PC-3 (cell line): Measurements from ENCODE around the gene TET2. TPM values are rescaled to one million over a fixed set of nuclear protein-coding genes. Genes with fewer than 3 reads are reported as not detected.

Source experiments
- ATAC-seq: fragments of 200-7000 bp; cut with Tn5 transposase; 2 replicates; pipeline ENCODE4 v1.9.1; 2020; ENCODE audit warnings: mild to moderate bottlenecking, moderate library complexity
- BruUV-seq: library from RNA; stranded (reverse); fragments of 400-500 nt; replicated peaks from 2 replicates; lab custom pipeline; 2021; lab: Mats Ljungman, UMichigan
- CTCF ChIA-PET: fragments of 300-600 bp; sonication (Branson Sonifier 250); formaldehyde crosslinking; loops from one replicate; lab custom pipeline; 2022; ENCODE audit warnings: antibody characterized with exemption; lab: Charles Lee
- POLR2A ChIA-PET: fragments of 300-600 bp; sonication (Branson Sonifier 250); formaldehyde crosslinking; loops from one replicate; lab custom pipeline; 2022; ENCODE audit warnings: antibody characterized with exemption; ENCODE audit not compliant: unreplicated experiment; lab: Charles Lee
- DNase-seq: peaks from one replicate; pipeline ENCODE4 v3.0.0-alpha.2; 2015
- H2AFZ ChIP-seq: fragments of 300-600 bp; sonication (generic); 2 replicates; pipeline ENCODE4 v1.6.0; 2016; ENCODE audit warnings: antibody characterized with exemption, low read length
- H3F3A ChIP-seq: fragments of 300-600 bp; sonication (generic); one replicate; pipeline ENCODE4 v1.6.0; 2017; ENCODE audit warnings: antibody characterized with exemption, low read length, control low read depth, mild to moderate bottlenecking; ENCODE audit not compliant: unreplicated experiment
- H3K27ac ChIP-seq: fragments of 300-600 bp; sonication (generic); 2 replicates; pipeline ENCODE4 v1.5.1; 2016; ENCODE audit warnings: mild to moderate bottlenecking, low read length
- H3K27me3 ChIP-seq: fragments of 300-600 bp; sonication (generic); 2 replicates; pipeline ENCODE4 v1.6.1; 2016; ENCODE audit warnings: low read length, mixed read lengths
- H3K36me3 ChIP-seq: fragments of 300-600 bp; sonication (generic); 2 replicates; pipeline ENCODE4 v1.6.1; 2016; ENCODE audit warnings: low read depth, mixed run types, low read length, mixed read lengths
- H3K4me1 ChIP-seq: fragments of 300-600 bp; sonication (generic); 2 replicates; pipeline ENCODE4 v1.5.1; 2016; ENCODE audit warnings: low read length; ENCODE audit not compliant: insufficient read depth
- H3K4me2 ChIP-seq: fragments of 300-600 bp; sonication (generic); 2 replicates; pipeline ENCODE4 v1.6.0; 2016; ENCODE audit warnings: low read length
- H3K4me3 ChIP-seq: fragments of 300-600 bp; sonication (generic); 2 replicates; pipeline ENCODE4 v1.5.1; 2016; ENCODE audit warnings: mild to moderate bottlenecking, low read length, mixed read lengths
- H3K79me2 ChIP-seq: fragments of 300-600 bp; sonication (generic); 2 replicates; pipeline ENCODE4 v1.6.1; 2017; ENCODE audit warnings: low read length, mixed read lengths
- H3K9ac ChIP-seq: fragments of 300-600 bp; sonication (generic); 2 replicates; pipeline ENCODE4 v1.6.0; 2016; ENCODE audit warnings: mild to moderate bottlenecking, low read length
- H3K9me2 ChIP-seq: fragments of 300-600 bp; sonication (generic); replicated peaks from 2 replicates; pipeline ENCODE4 v1.6.1; 2016; ENCODE audit warnings: mixed run types, low read length, mixed read lengths
- H3K9me3 ChIP-seq: fragments of 300-600 bp; sonication (generic); 2 replicates; pipeline ENCODE4 v1.6.1; 2016; ENCODE audit warnings: low read length, mixed read lengths
- H4K20me1 ChIP-seq: fragments of 300-600 bp; sonication (generic); 2 replicates; pipeline ENCODE4 v1.6.1; 2016; ENCODE audit warnings: low read length, mixed read lengths
- CTCF ChIP-seq: fragments of 300-600 bp; sonication (generic); conservative IDR thresholded peaks from 2 replicates; pipeline ENCODE4 v1.5.1; 2017; ENCODE audit warnings: antibody characterized with exemption, low read depth, mild to moderate bottlenecking, low read length
- EZH2 ChIP-seq: fragments of 300-600 bp; sonication (generic); IDR thresholded peaks from one replicate; pipeline ENCODE4 v1.6.1; 2017; ENCODE audit warnings: antibody characterized with exemption, mild to moderate bottlenecking, low read length; ENCODE audit not compliant: unreplicated experiment
- EZH2phosphoT487 ChIP-seq: fragments of 300-600 bp; sonication (generic); IDR thresholded peaks from 2 replicates; pipeline ENCODE4 v1.6.1; 2018; ENCODE audit warnings: mild to moderate bottlenecking, antibody characterized with exemption, low read length, borderline replicate concordance
- intact Hi-C: fragments of 100-400 bp; cut with micrococcal nuclease; formaldehyde crosslinking; loops from 2 replicates; pipeline ENCODE4 v1.9.0; 2023
- total RNA-seq: library from RNA; depleted of rRNA; stranded (reverse); fragments of >200 nt; gene quantifications from 2 replicates; pipeline ENCODE4 v1.2.3, GENCODE V29; 2014

The TET2 gene
- total RNA-seq, 1 experiment from 2014 or later, result 5.6 TPM

GRCh38 chr4:105276361-105277104 is 129.9 kb downstream of the TET2 start:
- no peaks in the 10 kb centered on the region for H3K27me3 ChIP-seq
- no TSS peak for BruUV-seq
- no peaks in the 10 kb centered on the region for H3K9me2 ChIP-seq
- no peak overlapping the region for H3K4me2 ChIP-seq
- no peak overlapping the region for H3K27ac ChIP-seq
- intact Hi-C loops, result no loop called here
- no peaks in the 10 kb centered on the region for H3K79me2 ChIP-seq
- H3K36me3 ChIP-seq, result peaks cover 6% of the 10 kb centered on the region
- no peak for TF ChIP-seq CTCF
- no peak for TF ChIP-seq EZH2phosphoT487
- no peak for TF ChIP-seq EZH2
- H3K4me1 ChIP-seq, result peaks cover 6% of the 10 kb centered on the region
- no peak overlapping the region for H3K4me3 ChIP-seq
- POLR2A ChIA-PET, result no interaction called here
- no peak overlapping the region for H2AFZ ChIP-seq
- H3F3A ChIP-seq, result no peaks in the 10 kb centered on the region
- no peak for DNase-seq
- CTCF ChIA-PET, result no interaction called here
- ATAC-seq, result no peak
- no peaks in the 10 kb centered on the region for H4K20me1 ChIP-seq
- no peak overlapping the region for H3K9ac ChIP-seq
- H3K9me3 ChIP-seq, result no peaks in the 10 kb centered on the region

DNA sequence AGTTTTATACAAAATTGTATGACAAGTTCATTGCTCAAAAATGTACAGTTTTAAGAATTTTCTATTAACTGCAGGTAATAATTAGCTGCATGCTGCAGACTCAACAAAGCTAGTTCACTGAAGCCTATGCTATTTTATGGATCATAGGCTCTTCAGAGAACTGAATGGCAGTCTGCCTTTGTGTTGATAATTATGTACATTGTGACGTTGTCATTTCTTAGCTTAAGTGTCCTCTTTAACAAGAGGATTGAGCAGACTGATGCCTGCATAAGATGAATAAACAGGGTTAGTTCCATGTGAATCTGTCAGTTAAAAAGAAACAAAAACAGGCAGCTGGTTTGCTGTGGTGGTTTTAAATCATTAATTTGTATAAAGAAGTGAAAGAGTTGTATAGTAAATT is 131.0 kb downstream of the TET2 start:
- Histone ChIP-seq H3K79me2 (no peaks in the 10 kb centered on the region), H3K9ac (no peak overlapping the region), H3K36me3 (peaks cover 6% of the 10 kb centered on the region), H3K27ac (no peak overlapping the region), H3K4me2 (no peak overlapping the region), H4K20me1 (no peaks in the 10 kb centered on the region), H3F3A (no peaks in the 10 kb centered on the region), H3K9me3 (no peaks in the 10 kb centered on the region), H3K27me3 (no peaks in the 10 kb centered on the region), H2AFZ (no peak overlapping the region), H3K9me2 (no peaks in the 10 kb centered on the region), H3K4me3 (no peak overlapping the region), H3K4me1 (peaks cover 6% of the 10 kb centered on the region)
- ATAC-seq (no peak), DNase-seq (no peak)
- ChIA-PET POLR2A (interaction anchor here (0.7 kb wide), 1 partner anchor 64 kb away, joined by 4 read pairs; no protein-coding TSS in a partner anchor), CTCF (no interaction called here)
- BruUV-seq, result no TSS peak
- TF ChIP-seq EZH2, result no peak
- TF ChIP-seq CTCF, result no peak
- no peak for TF ChIP-seq EZH2phosphoT487
- intact Hi-C loops, result no loop called here

GRCh38 chr4:105279314-105279713 is 132.6 kb downstream of the TET2 start:
- Histone ChIP-seq H3K4me2 (no peak overlapping the region), H3K27ac (no peak overlapping the region), H3K27me3 (no peaks in the 10 kb centered on the region), H3K4me1 (peaks cover 6% of the 10 kb centered on the region), H3F3A (no peaks in the 10 kb centered on the region), H3K4me3 (no peak overlapping the region), H3K9me2 (no peaks in the 10 kb centered on the region), H3K79me2 (no peaks in the 10 kb centered on the region), H3K9ac (no peak overlapping the region), H3K36me3 (peaks cover 6% of the 10 kb centered on the region), H3K9me3 (no peaks in the 10 kb centered on the region), H2AFZ (no peak overlapping the region), H4K20me1 (no peaks in the 10 kb centered on the region)
- intact Hi-C loops, result no loop called here
- ChIA-PET CTCF (no interaction called here), POLR2A (no interaction called here)
- ATAC-seq (no peak), DNase-seq (no peak)
- BruUV-seq, result no TSS peak
- TF ChIP-seq EZH2 (no peak), EZH2phosphoT487 (no peak)
